OCI-LY1 (cell line): ENCODE results near the gene PLCB4.

Experiments
- EZH2 ChIP-seq: fragments of 200-600 bp; sonication (generic), shearing (Covaris generic); IDR thresholded peaks from 2 replicates; pipeline ENCODE4 v1.8.0; 2017; ENCODE audit warnings: borderline replicate concordance, mixed run types, mild to moderate bottlenecking, antibody characterized with exemption, low read length, moderate library complexity, mixed read lengths
- TF ChIP-seq, protein P1 (sequence below): fragments of 200-600 bp; sonication (generic), shearing (Covaris generic); IDR thresholded peaks from 2 replicates; pipeline ENCODE4 v1.5.1; 2017; ENCODE audit warnings: mild to moderate bottlenecking, antibody characterized with exemption, low read length, moderate library complexity, mixed read lengths

DNA sequence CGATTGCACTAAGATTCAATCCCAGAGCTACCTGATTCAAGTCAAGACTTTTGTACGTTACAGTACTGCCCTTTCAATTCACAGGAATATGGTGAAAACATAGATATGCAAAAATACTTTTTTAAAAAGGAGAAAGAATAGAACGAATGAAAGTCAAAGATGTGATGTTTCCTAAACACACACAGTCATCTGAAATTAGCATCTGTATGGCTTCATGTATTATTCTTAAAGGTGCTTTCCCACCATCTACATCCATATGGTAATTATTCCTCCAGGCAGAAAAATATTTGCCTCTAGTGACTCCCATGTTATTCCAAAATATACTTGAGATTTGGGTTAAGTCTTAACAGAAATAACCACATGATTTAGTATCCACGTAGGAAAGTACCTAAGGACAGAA lies 330.0 kb downstream of the PLCB4 start:
- TF ChIP-seq, protein P1, sequence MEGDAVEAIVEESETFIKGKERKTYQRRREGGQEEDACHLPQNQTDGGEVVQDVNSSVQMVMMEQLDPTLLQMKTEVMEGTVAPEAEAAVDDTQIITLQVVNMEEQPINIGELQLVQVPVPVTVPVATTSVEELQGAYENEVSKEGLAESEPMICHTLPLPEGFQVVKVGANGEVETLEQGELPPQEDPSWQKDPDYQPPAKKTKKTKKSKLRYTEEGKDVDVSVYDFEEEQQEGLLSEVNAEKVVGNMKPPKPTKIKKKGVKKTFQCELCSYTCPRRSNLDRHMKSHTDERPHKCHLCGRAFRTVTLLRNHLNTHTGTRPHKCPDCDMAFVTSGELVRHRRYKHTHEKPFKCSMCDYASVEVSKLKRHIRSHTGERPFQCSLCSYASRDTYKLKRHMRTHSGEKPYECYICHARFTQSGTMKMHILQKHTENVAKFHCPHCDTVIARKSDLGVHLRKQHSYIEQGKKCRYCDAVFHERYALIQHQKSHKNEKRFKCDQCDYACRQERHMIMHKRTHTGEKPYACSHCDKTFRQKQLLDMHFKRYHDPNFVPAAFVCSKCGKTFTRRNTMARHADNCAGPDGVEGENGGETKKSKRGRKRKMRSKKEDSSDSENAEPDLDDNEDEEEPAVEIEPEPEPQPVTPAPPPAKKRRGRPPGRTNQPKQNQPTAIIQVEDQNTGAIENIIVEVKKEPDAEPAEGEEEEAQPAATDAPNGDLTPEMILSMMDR = no peak
- TF ChIP-seq EZH2 = no peak
